Progenitor cell of endocrine pancreas (in vitro differentiated cells): Measurements from ENCODE around the gene RC3H1. TPM values are rescaled to one million over a fixed set of nuclear protein-coding genes. Genes with fewer than 3 reads are reported as not detected.

ENCODE experiments used
- DNase-seq: peaks from one replicate; pipeline ENCODE4 v3.0.0; 2021; ENCODE audit warnings: low spot score; ENCODE audit not compliant: unreplicated experiment
- H3K27ac Mint-ChIP-seq: 2 replicates; pipeline ENCODE4 v1.8.0; 2021; ENCODE audit warnings: mild to moderate bottlenecking, moderate library complexity, mixed read lengths
- H3K27me3 Mint-ChIP-seq: 2 replicates; pipeline ENCODE4 v1.8.0; 2021; ENCODE audit warnings: mixed read lengths
- H3K36me3 Mint-ChIP-seq: 2 replicates; pipeline ENCODE4 v1.8.0; 2022; ENCODE audit warnings: mixed read lengths; ENCODE audit not compliant: insufficient read depth
- H3K4me1 Mint-ChIP-seq: 2 replicates; pipeline ENCODE4 v1.8.0; 2021; ENCODE audit warnings: low read depth, mixed read lengths
- H3K4me3 Mint-ChIP-seq: 2 replicates; pipeline ENCODE4 v1.8.0; 2021; ENCODE audit warnings: low read depth, mild to moderate bottlenecking, moderate library complexity, mixed read lengths
- H3K9me3 Mint-ChIP-seq: 2 replicates; pipeline ENCODE4 v1.8.0; 2021; ENCODE audit warnings: low read depth, mixed read lengths
- total RNA-seq: library from RNA; stranded (reverse); gene quantifications from 2 replicates; pipeline ENCODE4 v1.2.1, GENCODE V29; 2021
- TF ChIP-seq, protein P1 (sequence below): fragments of 200-600 bp; sonication (generic); IDR thresholded peaks from one replicate; pipeline ENCODE4 v1.5.0; 2021; ENCODE audit warnings: antibody characterized with exemption, mild to moderate bottlenecking; ENCODE audit not compliant: unreplicated experiment

Gene RC3H1
- total RNA-seq, 1 donor from 2014 or later: 45.8 TPM

GRCh38 chr1:174021591-174022079, 522 bp downstream of the RC3H1 start:
- TF ChIP-seq, protein P1, sequence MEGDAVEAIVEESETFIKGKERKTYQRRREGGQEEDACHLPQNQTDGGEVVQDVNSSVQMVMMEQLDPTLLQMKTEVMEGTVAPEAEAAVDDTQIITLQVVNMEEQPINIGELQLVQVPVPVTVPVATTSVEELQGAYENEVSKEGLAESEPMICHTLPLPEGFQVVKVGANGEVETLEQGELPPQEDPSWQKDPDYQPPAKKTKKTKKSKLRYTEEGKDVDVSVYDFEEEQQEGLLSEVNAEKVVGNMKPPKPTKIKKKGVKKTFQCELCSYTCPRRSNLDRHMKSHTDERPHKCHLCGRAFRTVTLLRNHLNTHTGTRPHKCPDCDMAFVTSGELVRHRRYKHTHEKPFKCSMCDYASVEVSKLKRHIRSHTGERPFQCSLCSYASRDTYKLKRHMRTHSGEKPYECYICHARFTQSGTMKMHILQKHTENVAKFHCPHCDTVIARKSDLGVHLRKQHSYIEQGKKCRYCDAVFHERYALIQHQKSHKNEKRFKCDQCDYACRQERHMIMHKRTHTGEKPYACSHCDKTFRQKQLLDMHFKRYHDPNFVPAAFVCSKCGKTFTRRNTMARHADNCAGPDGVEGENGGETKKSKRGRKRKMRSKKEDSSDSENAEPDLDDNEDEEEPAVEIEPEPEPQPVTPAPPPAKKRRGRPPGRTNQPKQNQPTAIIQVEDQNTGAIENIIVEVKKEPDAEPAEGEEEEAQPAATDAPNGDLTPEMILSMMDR: no peak
- H3K9me3 Mint-ChIP-seq: no peaks in the 10 kb centered on the region
- no peaks in the 10 kb centered on the region for H3K27me3 Mint-ChIP-seq
- H3K36me3 Mint-ChIP-seq: no peaks in the 10 kb centered on the region
- H3K4me3 Mint-ChIP-seq: peak overlapping the region; percentile 91
- DNase-seq: peak; percentile 47
- H3K4me1 Mint-ChIP-seq: peaks cover 39% of the 10 kb centered on the region
- peak overlapping the region; percentile 95 for H3K27ac Mint-ChIP-seq

DNA sequence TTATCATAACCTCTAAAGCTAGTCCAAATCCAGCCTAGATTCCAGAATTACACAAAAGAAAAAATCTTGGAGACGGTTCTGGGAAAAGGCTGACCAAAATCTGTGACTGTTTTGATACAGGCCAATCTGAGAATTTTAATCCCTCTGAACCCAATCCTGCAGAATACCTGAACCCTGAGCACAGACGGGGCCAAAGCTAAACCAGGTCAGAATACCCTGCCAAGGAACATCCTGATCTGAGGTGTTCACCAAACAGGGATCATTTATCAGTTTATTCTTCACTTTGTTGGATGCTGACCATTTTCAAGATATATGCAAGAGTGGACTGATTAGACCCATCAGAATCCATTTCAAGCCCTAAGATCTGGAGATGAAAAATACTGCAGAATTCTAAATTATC, 3.6 kb downstream of the RC3H1 start:
- Mint-ChIP-seq H3K9me3 (no peaks in the 10 kb centered on the region), H3K27me3 (no peaks in the 10 kb centered on the region), H3K4me3 (no peak overlapping the region), H3K4me1 (peaks cover 40% of the 10 kb centered on the region), H3K27ac (no peak overlapping the region), H3K36me3 (peaks cover 2% of the 10 kb centered on the region)
- DNase-seq: no peak
- TF ChIP-seq, protein P1: no peak

GRCh38 chr1:174017231-174017970, 4.8 kb downstream of the RC3H1 start:
- Mint-ChIP-seq H3K9me3 (no peaks in the 10 kb centered on the region), H3K36me3 (peaks cover 2% of the 10 kb centered on the region), H3K4me1 (peaks cover 29% of the 10 kb centered on the region), H3K27ac (peak overlapping the region; percentile 50), H3K27me3 (no peaks in the 10 kb centered on the region), H3K4me3 (no peak overlapping the region)
- no peak for DNase-seq
- TF ChIP-seq, protein P1: no peak

- peak overlapping the region; percentile 78 for H3K27ac Mint-ChIP-seq
- H3K4me3 Mint-ChIP-seq: no peak overlapping the region
- DNase-seq: no peak
- TF ChIP-seq, protein P1: no peak
- H3K4me1 Mint-ChIP-seq: peaks cover 10% of the 10 kb centered on the region
- no peaks in the 10 kb centered on the region for H3K27me3 Mint-ChIP-seq
- H3K36me3 Mint-ChIP-seq: peaks cover 12% of the 10 kb centered on the region
- peaks cover 6% of the 10 kb centered on the region for H3K9me3 Mint-ChIP-seq
Measured at GRCh38 chr1:174013864-174014418, 8.2 kb downstream of the RC3H1 start.

DNA sequence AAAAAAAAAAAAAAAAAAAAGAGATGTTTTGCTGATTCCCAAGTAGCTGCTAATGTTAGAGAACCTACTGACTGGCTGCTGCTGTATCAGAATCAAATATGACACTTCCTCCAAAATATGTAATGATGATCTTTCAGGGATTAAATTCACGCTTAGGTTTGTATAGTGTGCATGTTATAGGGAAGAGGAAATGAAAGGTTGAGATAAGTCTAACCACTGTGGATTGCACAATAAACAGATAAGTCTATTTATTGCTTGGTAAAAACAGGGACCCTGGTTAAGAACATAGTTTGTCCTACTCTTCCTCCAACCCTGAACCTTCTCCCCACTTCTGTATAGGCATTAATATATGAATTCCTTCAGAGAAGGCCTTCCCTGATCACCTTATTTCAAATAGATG, 13.2 kb downstream of the RC3H1 start:
- Mint-ChIP-seq H3K27me3 (no peaks in the 10 kb centered on the region), H3K4me3 (no peak overlapping the region), H3K9me3 (peaks cover 7% of the 10 kb centered on the region), H3K4me1 (no peaks in the 10 kb centered on the region), H3K27ac (peak overlapping the region; percentile 6), H3K36me3 (peaks cover 16% of the 10 kb centered on the region)
- TF ChIP-seq, protein P1: no peak
- DNase-seq: no peak
